Measurements from ENCODE around the gene GSKIP.

The GSKIP gene

DNA sequence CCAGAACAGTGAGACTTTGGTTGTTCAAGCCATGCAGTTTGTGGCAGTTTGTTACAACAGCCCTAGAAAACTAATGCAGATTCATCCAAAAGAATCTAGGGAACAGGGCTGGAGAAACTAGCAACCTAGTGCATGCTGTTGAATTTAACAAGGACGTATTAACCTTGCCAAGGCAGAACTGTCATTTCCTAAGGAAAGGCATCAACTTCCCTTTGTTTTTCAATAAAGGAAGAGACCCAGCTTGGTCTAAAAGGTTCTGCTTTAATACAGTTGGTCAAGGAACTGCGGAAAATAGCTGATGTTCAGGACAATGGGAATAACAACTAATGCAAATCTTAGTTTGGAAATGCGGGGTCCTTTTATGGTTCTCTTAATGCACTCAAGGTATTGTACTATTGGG is 40.1 kb downstream of the GSKIP start:
- Histone ChIP-seq H4K20me1 (ENCODE audit: insufficient read depth, low read length) (no peaks in the 10 kb centered on the region), H3K36me3 (replicated peaks; ENCODE audit: low read depth, low read length) (no peaks in the 10 kb centered on the region), H3K27ac (ENCODE audit: low read length) (no peak overlapping the region), H3K27me3 (ENCODE audit: low read depth, low read length) (no peaks in the 10 kb centered on the region), H3K4me2 (ENCODE audit: low read length) (no peak overlapping the region), H3K9me3 (ENCODE audit: insufficient read depth, low read length) (no peaks in the 10 kb centered on the region), H3K4me1 (ENCODE audit: low read length) (no peaks in the 10 kb centered on the region), H3K4me3 (ENCODE audit: low read length) (no peak overlapping the region), H3K79me2 (ENCODE audit: low read length) (no peaks in the 10 kb centered on the region), H3K9ac (ENCODE audit: low read length) (no peak overlapping the region), H2AFZ (ENCODE audit: low read depth, low read length) (no peak overlapping the region)
- TF ChIP-seq, protein P1, sequence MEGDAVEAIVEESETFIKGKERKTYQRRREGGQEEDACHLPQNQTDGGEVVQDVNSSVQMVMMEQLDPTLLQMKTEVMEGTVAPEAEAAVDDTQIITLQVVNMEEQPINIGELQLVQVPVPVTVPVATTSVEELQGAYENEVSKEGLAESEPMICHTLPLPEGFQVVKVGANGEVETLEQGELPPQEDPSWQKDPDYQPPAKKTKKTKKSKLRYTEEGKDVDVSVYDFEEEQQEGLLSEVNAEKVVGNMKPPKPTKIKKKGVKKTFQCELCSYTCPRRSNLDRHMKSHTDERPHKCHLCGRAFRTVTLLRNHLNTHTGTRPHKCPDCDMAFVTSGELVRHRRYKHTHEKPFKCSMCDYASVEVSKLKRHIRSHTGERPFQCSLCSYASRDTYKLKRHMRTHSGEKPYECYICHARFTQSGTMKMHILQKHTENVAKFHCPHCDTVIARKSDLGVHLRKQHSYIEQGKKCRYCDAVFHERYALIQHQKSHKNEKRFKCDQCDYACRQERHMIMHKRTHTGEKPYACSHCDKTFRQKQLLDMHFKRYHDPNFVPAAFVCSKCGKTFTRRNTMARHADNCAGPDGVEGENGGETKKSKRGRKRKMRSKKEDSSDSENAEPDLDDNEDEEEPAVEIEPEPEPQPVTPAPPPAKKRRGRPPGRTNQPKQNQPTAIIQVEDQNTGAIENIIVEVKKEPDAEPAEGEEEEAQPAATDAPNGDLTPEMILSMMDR (IDR thresholded peaks at IDR 0.05; ENCODE audit: low read depth, low read length) = no peak
- no peak for TF ChIP-seq EZH2phosphoT487 (IDR thresholded peaks at IDR 0.05; ENCODE audit: low read depth)

DNA sequence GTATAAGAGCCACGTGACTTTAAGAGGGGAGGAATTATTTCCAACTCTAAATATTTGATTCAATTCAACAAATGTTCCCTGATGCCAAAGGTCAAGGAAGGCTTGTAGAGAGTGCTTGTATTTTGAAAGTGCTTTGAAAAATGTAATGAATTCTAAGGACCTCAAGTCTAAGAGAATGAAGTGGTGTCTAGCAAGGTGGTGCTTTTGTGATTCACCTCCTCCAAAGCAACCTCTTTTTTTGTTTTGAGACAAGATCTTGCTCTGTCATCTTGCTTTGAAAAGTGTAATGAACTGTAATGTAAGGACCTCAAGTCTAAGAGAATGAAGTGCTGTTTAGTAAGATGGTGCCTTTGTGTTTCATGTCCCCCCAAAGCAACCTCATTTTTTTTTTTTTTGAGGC is 42.4 kb downstream of the GSKIP start:
- no peaks in the 10 kb centered on the region for H4K20me1 ChIP-seq (ENCODE audit: insufficient read depth, low read length)
- no peak overlapping the region for H2AFZ ChIP-seq (ENCODE audit: low read depth, low read length)
- H3K27ac ChIP-seq (ENCODE audit: low read length) = no peak overlapping the region
- no peak overlapping the region for H3K4me2 ChIP-seq (ENCODE audit: low read length)
- H3K79me2 ChIP-seq (ENCODE audit: low read length) = no peaks in the 10 kb centered on the region
- H3K9me3 ChIP-seq (ENCODE audit: insufficient read depth, low read length) = no peaks in the 10 kb centered on the region
- no peak for TF ChIP-seq EZH2phosphoT487 (IDR thresholded peaks at IDR 0.05; ENCODE audit: low read depth)
- TF ChIP-seq, protein P1 (IDR thresholded peaks at IDR 0.05; ENCODE audit: low read depth, low read length) = no peak
- H3K9ac ChIP-seq (ENCODE audit: low read length) = no peak overlapping the region
- H3K36me3 ChIP-seq (replicated peaks; ENCODE audit: low read depth, low read length) = no peaks in the 10 kb centered on the region
- no peaks in the 10 kb centered on the region for H3K27me3 ChIP-seq (ENCODE audit: low read depth, low read length)
- no peaks in the 10 kb centered on the region for H3K4me1 ChIP-seq (ENCODE audit: low read length)
- no peak overlapping the region for H3K4me3 ChIP-seq (ENCODE audit: low read length)

DNA sequence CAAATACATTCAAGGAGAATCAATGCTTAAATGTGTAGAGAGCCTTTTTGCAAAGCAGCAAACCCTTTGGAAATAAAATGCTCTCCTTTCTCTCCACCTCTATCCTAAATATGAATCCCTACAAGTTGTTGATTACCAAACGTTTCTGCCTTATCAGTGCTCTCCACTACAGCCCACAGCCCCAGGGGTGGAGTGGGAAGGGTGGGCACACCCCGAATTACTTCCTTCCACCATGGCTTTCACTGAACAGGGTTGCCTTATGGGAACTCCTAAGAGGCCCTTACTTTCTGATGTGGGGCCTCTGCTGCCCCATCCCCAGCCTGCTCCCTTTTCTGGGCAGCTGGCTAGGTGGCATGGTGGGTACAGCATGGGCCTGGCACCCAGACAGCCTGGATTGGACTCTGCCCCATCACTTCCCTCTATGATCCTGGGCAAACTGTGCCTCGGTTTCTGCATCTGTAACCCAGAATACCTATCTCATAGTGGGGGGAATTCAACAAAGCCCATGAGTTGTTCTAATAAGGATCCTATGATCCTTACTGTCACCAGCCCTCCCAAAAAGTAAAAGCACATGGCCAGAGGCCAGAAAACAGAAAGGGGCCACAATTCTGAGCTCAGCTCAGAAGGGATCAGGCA is 44.7 kb downstream of the GSKIP start:
- no peaks in the 10 kb centered on the region for H3K4me1 ChIP-seq (ENCODE audit: low read length)
- no peak overlapping the region for H3K4me2 ChIP-seq (ENCODE audit: low read length)
- no peaks in the 10 kb centered on the region for H3K36me3 ChIP-seq (replicated peaks; ENCODE audit: low read depth, low read length)
- H3K4me3 ChIP-seq (ENCODE audit: low read length) = no peak overlapping the region
- H3K9me3 ChIP-seq (ENCODE audit: insufficient read depth, low read length) = no peaks in the 10 kb centered on the region
- H3K27ac ChIP-seq (ENCODE audit: low read length) = no peak overlapping the region
- no peak overlapping the region for H3K9ac ChIP-seq (ENCODE audit: low read length)
- no peaks in the 10 kb centered on the region for H3K27me3 ChIP-seq (ENCODE audit: low read depth, low read length)
- H4K20me1 ChIP-seq (ENCODE audit: insufficient read depth, low read length) = no peaks in the 10 kb centered on the region
- no peak overlapping the region for H2AFZ ChIP-seq (ENCODE audit: low read depth, low read length)
- TF ChIP-seq, protein P1 (IDR thresholded peaks at IDR 0.05; ENCODE audit: low read depth, low read length) = no peak
- no peak for TF ChIP-seq EZH2phosphoT487 (IDR thresholded peaks at IDR 0.05; ENCODE audit: low read depth)
- H3K79me2 ChIP-seq (ENCODE audit: low read length) = no peaks in the 10 kb centered on the region

DNA sequence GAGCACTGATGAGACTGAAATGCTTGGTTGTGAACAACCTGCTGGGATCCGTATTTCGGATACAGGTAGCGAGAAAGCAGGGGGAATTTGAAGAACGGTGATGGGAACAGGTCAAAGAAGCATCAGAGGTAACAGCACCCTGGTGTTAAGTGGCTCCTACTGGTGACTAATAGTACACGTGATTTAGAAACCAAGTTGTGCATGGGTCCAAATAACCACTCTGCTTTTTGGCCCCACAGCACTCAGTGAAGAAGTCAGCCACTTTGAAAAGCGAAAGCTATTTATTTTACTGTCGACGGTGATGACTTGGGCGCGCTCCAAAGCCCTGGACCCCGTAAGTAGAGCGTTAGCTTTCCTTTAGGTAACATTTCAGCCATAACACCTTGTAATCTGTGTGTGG is 45.3 kb downstream of the GSKIP start:
- H3K27ac ChIP-seq (ENCODE audit: low read length) = no peak overlapping the region
- H3K79me2 ChIP-seq (ENCODE audit: low read length) = no peaks in the 10 kb centered on the region
- H4K20me1 ChIP-seq (ENCODE audit: insufficient read depth, low read length) = no peaks in the 10 kb centered on the region
- H3K27me3 ChIP-seq (ENCODE audit: low read depth, low read length) = no peaks in the 10 kb centered on the region
- H2AFZ ChIP-seq (ENCODE audit: low read depth, low read length) = no peak overlapping the region
- no peak overlapping the region for H3K4me2 ChIP-seq (ENCODE audit: low read length)
- no peaks in the 10 kb centered on the region for H3K36me3 ChIP-seq (replicated peaks; ENCODE audit: low read depth, low read length)
- no peak for TF ChIP-seq EZH2phosphoT487 (IDR thresholded peaks at IDR 0.05; ENCODE audit: low read depth)
- TF ChIP-seq, protein P1 (IDR thresholded peaks at IDR 0.05; ENCODE audit: low read depth, low read length) = no peak
- H3K4me1 ChIP-seq (ENCODE audit: low read length) = no peaks in the 10 kb centered on the region
- no peaks in the 10 kb centered on the region for H3K9me3 ChIP-seq (ENCODE audit: insufficient read depth, low read length)
- no peak overlapping the region for H3K4me3 ChIP-seq (ENCODE audit: low read length)
- no peak overlapping the region for H3K9ac ChIP-seq (ENCODE audit: low read length)

Measured in OCI-LY3 (cell line).